Stimulated activated CD8-positive, alpha-beta memory T cell treated with anti-CD3 and anti-CD28 coated beads, Interleukin-2, amount 100 ng/mL, for 1 hour (primary cell): Measurements from ENCODE around the gene C11orf86.

Experiments
- DNase-seq, 2 donors: peaks; one replicate each; pipeline ENCODE4 v3.0.0-alpha.2; 2020; ENCODE audit warnings: low read depth in 2 of 2

The C11orf86 gene

GRCh38 chr11:67024966-67025365 is 49.9 kb downstream of the C11orf86 start:
- no peak for DNase-seq

GRCh38 chr11:67025750-67026149 is 50.6 kb downstream of the C11orf86 start:
- no peak for DNase-seq
